ENCODE measurements around the gene SLC25A19. TPM values are rescaled to one million over a fixed set of nuclear protein-coding genes. Genes with fewer than 3 reads are reported as not detected.

SLC25A19 gene
- total and polyA plus RNA-seq, 2 of the 8 experiments (the other 6 are each of a cell fraction or from before 2014, with no cell fraction given): 28.6 to 32.6 TPM

- Histone ChIP-seq H2AK5ac (ENCODE audit: low read depth, low read length) (no peak overlapping the region), H4K91ac (replicated peaks; ENCODE audit: insufficient read length, low read length) (no peak overlapping the region), H3K9ac (replicated peaks in 1 of 4; ENCODE audit: extremely low read depth in 1 of 4, low read depth in 3 of 4, low read length in 3 of 4) (no peak overlapping the region), H3K23ac (ENCODE audit: insufficient read length) (no peak overlapping the region), H3K27me3 (replicated peaks in 1 of 4; ENCODE audit: control insufficient read depth in 3 of 4, extremely low read depth in 1 of 4, insufficient read depth in 3 of 4, low read length in 3 of 4) (no peaks in the 10 kb centered on the region), H3K4me2 (ENCODE audit: insufficient read depth in 1 of 2, low read depth in 2 of 2, low read length in 2 of 2) (no peak overlapping the region), H3K18ac (ENCODE audit: extremely low read depth, low read length) (no peak overlapping the region), H2BK20ac (ENCODE audit: low read length) (no peak overlapping the region), H3K4me1 (replicated peaks in 1 of 4; ENCODE audit: control insufficient read depth in 3 of 4, insufficient read depth in 4 of 4, low read length in 3 of 4) (peaks cover 0 to 4% (median 0%) of the 10 kb centered on the region in 4 experiments; a peak in 3 of 7 replicates), H3K79me1 (ENCODE audit: low read depth, low read length) (no peaks in the 10 kb centered on the region), H2BK120ac (replicated peaks; ENCODE audit: low read depth, low read length) (no peak overlapping the region), H3K56ac (replicated peaks; ENCODE audit: insufficient read length, low read depth, low read length) (no peak overlapping the region), H3K79me2 (ENCODE audit: control insufficient read depth in 1 of 2, insufficient read depth in 2 of 2, low read length in 2 of 2) (no peaks in the 10 kb centered on the region), H3K36me3 (ENCODE audit: control insufficient read depth in 2 of 4, insufficient read depth in 4 of 4, low read length in 3 of 4) (peaks cover 27 to 72% (median 60%) of the 10 kb centered on the region in 4 experiments), H3K14ac (ENCODE audit: insufficient read length) (no peak overlapping the region), H2BK15ac (ENCODE audit: low read length) (no peak overlapping the region), H2BK12ac (ENCODE audit: low read depth, low read length) (no peak overlapping the region), H2BK5ac (ENCODE audit: low read depth, low read length) (no peak overlapping the region), H4K8ac (ENCODE audit: extremely low read depth, insufficient read depth, low read length) (no peak overlapping the region), H3K4me3 (ENCODE audit: extremely low read depth in 1 of 4, insufficient read depth in 2 of 4, low read depth in 3 of 4, low read length in 4 of 4) (no peak overlapping the region), H3K9me3 (ENCODE audit: insufficient read depth in 2 of 2, low read depth in 1 of 2, low read length in 1 of 2) (no peaks in the 10 kb centered on the region), H4K5ac (ENCODE audit: insufficient read length, low read depth, low read length) (no peak overlapping the region), H3K23me2 (ENCODE audit: low read depth, low read length) (no peaks in the 10 kb centered on the region), H4K20me1 (replicated peaks in 1 of 2; ENCODE audit: control insufficient read depth in 1 of 2, insufficient read depth in 2 of 2, low read length in 2 of 2) (peaks cover 14 to 29% of the 10 kb centered on the region in 2 experiments), H2AFZ (ENCODE audit: low read length) (no peak overlapping the region), H3K4ac (replicated peaks; ENCODE audit: insufficient read length, low read depth, low read length) (no peak overlapping the region), H3K27ac (ENCODE audit: low read depth, low read length) (peak overlapping the region; percentile 37; the same call in 1 of the 2 replicates)
- FAIRE-seq (no peak), DNase-seq (ENCODE audit: low read depth in 1 of 2, low spot score in 2 of 2) (no peak)
- ChIA-PET POLR2A (ENCODE audit: partially characterized antibody) (interaction anchor here (0.6 to 6.3 kb wide), 6 partner anchors 10 to 29 kb away, joined by 4 to 53 read pairs (median 6); partner anchors contain the start of genes GGA3, MIF4GD and MRPS7), CTCF (ENCODE audit: partially characterized antibody) (interaction anchor here (0.6 to 16.5 kb wide), 28 partner anchors 8 to 187 kb away, joined by 3 to 369 read pairs (median 7); partner anchors contain the start of genes GGA3, GRB2, MIF4GD and MRPS7)
- WGBS, 2 experiments (ENCODE audit: extremely low coverage in 1 of 2, insufficient coverage in 1 of 2, insufficient read length in 1 of 2, insufficient replicate concordance in 2 of 2, low coverage in 1 of 2, low lambda C conversion rate in 2 of 2, missing lambda C conversion rate in 1 of 2): 98% methylated on average over 9 of the region's 9 CpGs; no CpG with 5 or more reads in 1 of the 2 experiments
- TF ChIP-seq SP4 (IDR thresholded peaks at IDR 0.05; ENCODE audit: low read length) (no peak), EZH2 (IDR thresholded peaks at IDR 0.05; ENCODE audit: low read depth, low read length, severe bottlenecking) (no peak), MAX (IDR thresholded peaks at IDR 0.05) (no peak), PHF8 (conservative IDR thresholded peaks at IDR 0.05; ENCODE audit: low read depth, low read length) (no peak), POLR2A (IDR thresholded peaks at IDR 0.05; ENCODE audit: control extremely low read depth in 1 of 2, low read depth in 2 of 2, low read length in 2 of 2) (no peak), KDM4A (IDR thresholded peaks at IDR 0.05; ENCODE audit: low read depth, low read length, severe bottlenecking) (no peak)
Measured at GRCh38 chr17:75241502-75241901, 47.7 kb downstream of the SLC25A19 start.
